HEK293T (cell line): Measurements from ENCODE around the gene NRDC.

Experiments
- CTCF ChIA-PET: fragments of 350-600 bp; formaldehyde crosslinking; extraction: SDS; loops from one replicate; lab custom pipeline; 2021; ENCODE audit warnings: antibody characterized with exemption, inconsistent platforms; lab: Yijun Ruan, JAX
- POLR2A ChIA-PET: fragments of 350-600 bp; formaldehyde crosslinking; extraction: SDS; loops from one replicate; lab custom pipeline; 2020; ENCODE audit warnings: antibody characterized with exemption, inconsistent platforms; lab: Yijun Ruan, JAX
- DNase-seq: peaks from one replicate; pipeline ENCODE4 v3.0.0; 2012; ENCODE audit warnings: mixed read lengths; ENCODE audit errors: extremely low spot score
- ARNT ChIP-seq: fragments of 450-650 bp; IDR thresholded peaks from 2 replicates; pipeline ENCODE4 v1.6.1; 2017; ENCODE audit warnings: mild to moderate bottlenecking
- BHLHE40 ChIP-seq: fragments of 450-650 bp; IDR thresholded peaks from 2 replicates; pipeline ENCODE4 v1.6.1; 2016; ENCODE audit warnings: mild to moderate bottlenecking, moderate library complexity, borderline replicate concordance
- CTBP1 ChIP-seq: fragments of 450-650 bp; IDR thresholded peaks from 2 replicates; pipeline ENCODE4 v1.6.1; 2016; ENCODE audit warnings: borderline replicate concordance
- ELF4 ChIP-seq: fragments of 450-650 bp; IDR thresholded peaks from 2 replicates; pipeline ENCODE4 v1.6.1; 2017; ENCODE audit warnings: antibody characterized with exemption
- FOXA1 ChIP-seq: fragments of 450-650 bp; IDR thresholded peaks from 2 replicates; pipeline ENCODE4 v1.6.1; 2016; ENCODE audit warnings: mild to moderate bottlenecking
- FOXK2 ChIP-seq: fragments of 450-650 bp; IDR thresholded peaks from 2 replicates; pipeline ENCODE4 v1.6.1; 2016; ENCODE audit warnings: mild to moderate bottlenecking
- FOXM1 ChIP-seq: fragments of 450-650 bp; IDR thresholded peaks from 2 replicates; pipeline ENCODE4 v1.6.1; 2017; ENCODE audit warnings: mild to moderate bottlenecking, borderline replicate concordance
- HDGF ChIP-seq: fragments of 450-650 bp; IDR thresholded peaks from 2 replicates; pipeline ENCODE4 v1.6.1; 2017; ENCODE audit warnings: antibody characterized with exemption, borderline replicate concordance
- L3MBTL2 ChIP-seq: fragments of 450-650 bp; conservative IDR thresholded peaks from 2 replicates; pipeline ENCODE4 v1.6.1; 2016; ENCODE audit warnings: mild to moderate bottlenecking
- LEF1 ChIP-seq: fragments of 450-650 bp; IDR thresholded peaks from 2 replicates; pipeline ENCODE4 v1.6.1; 2017; ENCODE audit warnings: mild to moderate bottlenecking, borderline replicate concordance
- NFRKB ChIP-seq: fragments of 450-650 bp; IDR thresholded peaks from 2 replicates; pipeline ENCODE4 v1.6.1; 2016; ENCODE audit warnings: mild to moderate bottlenecking, moderate library complexity
- SP1 ChIP-seq: fragments of 450-650 bp; IDR thresholded peaks from 2 replicates; pipeline ENCODE4 v1.6.1; 2017
- SUZ12 ChIP-seq: fragments of 450-650 bp; IDR thresholded peaks from 2 replicates; pipeline ENCODE4 v1.6.1; 2016; ENCODE audit warnings: mild to moderate bottlenecking
- TARDBP ChIP-seq: fragments of 450-650 bp; IDR thresholded peaks from 2 replicates; pipeline ENCODE4 v1.6.1; 2016
- ZNF384 ChIP-seq: fragments of 450-650 bp; IDR thresholded peaks from 2 replicates; pipeline ENCODE4 v1.6.1; 2016
- TF ChIP-seq, protein P1 (sequence below): fragments of 450-650 bp; IDR thresholded peaks from 2 replicates; pipeline ENCODE4 v1.6.1; 2016

The NRDC gene

DNA sequence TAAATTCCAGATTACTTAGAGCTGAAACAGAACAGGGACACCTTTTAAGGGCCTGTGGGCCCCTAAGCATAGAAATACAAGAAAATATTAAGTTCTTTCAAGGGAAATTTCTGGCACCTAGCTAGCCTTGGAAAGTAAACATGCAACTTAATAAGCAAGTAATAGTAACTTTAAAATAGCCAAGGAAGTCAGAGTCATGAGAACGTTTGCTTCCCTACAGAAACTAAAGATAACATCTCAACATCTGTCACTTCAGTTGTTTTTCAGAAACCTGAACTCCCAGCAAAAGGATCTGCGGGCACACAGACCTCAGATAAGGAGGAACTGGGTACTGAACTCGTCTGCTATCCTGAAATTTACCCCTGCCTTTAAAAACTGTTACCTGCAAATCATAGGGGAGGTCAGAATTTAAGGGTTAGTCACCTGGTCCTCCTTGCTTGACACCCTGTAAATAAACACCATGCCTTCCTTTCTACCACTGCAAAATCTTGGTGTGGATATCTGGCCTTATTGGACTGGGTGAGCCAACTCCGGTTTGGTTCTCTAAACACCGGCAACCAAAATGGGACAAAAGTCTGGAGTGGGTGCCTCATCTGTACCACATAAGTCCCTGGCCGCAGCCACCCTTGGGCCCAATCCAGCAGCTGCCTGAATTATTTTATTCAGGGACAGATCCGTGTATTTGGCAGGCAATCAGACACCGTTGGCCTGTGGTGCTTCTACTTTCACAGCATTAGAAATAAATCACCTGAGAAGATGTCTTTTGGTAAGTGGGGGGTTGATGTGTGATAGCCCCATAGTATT, 27.9 kb downstream of the NRDC start:
- TF ChIP-seq SP1 (no peak), HDGF (no peak), NFRKB (no peak), LEF1 (no peak), FOXM1 (no peak), ELF4 (no peak), FOXA1 (no peak), CTBP1 (no peak), ZNF384 (no peak), SUZ12 (no peak), BHLHE40 (no peak), FOXK2 (no peak), TARDBP (no peak), ARNT (no peak), L3MBTL2 (no peak)
- TF ChIP-seq, protein P1, sequence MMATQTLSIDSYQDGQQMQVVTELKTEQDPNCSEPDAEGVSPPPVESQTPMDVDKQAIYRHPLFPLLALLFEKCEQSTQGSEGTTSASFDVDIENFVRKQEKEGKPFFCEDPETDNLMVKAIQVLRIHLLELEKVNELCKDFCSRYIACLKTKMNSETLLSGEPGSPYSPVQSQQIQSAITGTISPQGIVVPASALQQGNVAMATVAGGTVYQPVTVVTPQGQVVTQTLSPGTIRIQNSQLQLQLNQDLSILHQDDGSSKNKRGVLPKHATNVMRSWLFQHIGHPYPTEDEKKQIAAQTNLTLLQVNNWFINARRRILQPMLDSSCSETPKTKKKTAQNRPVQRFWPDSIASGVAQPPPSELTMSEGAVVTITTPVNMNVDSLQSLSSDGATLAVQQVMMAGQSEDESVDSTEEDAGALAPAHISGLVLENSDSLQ = no peak
- no peak for DNase-seq
- ChIA-PET CTCF (no interaction called here), POLR2A (no interaction called here)

DNA sequence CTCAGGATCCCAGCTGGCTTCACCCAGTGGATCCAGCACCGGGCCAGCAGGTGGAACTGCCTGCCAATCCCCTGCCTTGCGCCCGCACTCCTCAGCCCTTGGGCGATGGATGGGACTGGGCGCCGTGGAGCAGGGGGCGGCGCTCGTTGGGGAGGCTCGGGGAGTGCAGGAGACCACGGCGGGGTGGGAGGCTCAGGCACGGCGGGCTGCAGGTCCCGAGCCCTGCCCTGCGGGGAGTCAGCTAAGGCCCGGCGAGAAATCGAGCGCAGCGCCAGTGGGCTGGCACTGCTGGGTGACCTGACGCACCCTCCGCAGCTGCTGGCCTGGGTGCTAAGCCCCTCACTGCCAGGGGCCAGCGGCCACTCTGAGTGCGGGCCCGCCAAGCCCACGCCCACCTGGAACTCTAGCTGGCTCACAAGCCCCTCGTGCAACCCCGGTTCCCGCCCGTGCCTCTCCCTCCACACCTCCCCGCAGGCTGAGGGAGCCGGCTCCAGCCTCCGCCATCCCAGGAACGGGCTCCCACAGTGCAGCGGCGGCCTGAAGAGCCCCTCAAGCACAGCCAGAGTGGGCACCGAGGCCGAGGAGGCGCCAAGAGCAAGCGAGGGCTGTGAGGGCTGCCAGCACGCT, 31.1 kb downstream of the NRDC start:
- CTCF ChIA-PET = no interaction called here

DNA sequence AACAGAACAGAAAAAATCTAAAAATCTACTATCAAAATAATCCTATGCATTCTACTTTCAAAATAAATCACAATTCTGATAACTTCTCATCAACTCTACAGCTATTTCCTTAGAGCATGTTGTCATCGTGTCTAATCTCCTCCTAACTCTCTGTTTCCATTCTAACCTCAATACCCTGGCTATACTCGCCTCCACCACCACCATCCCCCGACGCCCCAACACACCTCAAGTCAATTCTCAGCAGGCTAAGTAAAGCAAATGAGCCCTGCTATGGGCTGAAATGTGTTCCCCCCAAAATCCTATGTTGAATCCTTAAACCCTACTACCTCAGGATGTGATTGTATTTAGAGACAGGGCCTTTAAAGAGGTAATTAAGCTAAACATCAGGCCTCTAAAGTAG, 34.6 kb downstream of the NRDC start:
- DNase-seq = no peak
- TF ChIP-seq LEF1 = no peak
- no peak for TF ChIP-seq CTBP1
- TF ChIP-seq FOXA1 = no peak
- TF ChIP-seq L3MBTL2 = no peak
- TF ChIP-seq ELF4 = no peak
- TF ChIP-seq ARNT = no peak
- TF ChIP-seq FOXK2 = no peak
- no peak for TF ChIP-seq NFRKB
- TF ChIP-seq, protein P1 = no peak
- no peak for TF ChIP-seq SUZ12
- TF ChIP-seq HDGF = no peak
- TF ChIP-seq BHLHE40 = no peak
- no peak for TF ChIP-seq ZNF384
- no peak for TF ChIP-seq FOXM1
- no peak for TF ChIP-seq TARDBP
- no peak for TF ChIP-seq SP1
- POLR2A ChIA-PET = no interaction called here
- CTCF ChIA-PET = no interaction called here

More for the DNA sequence above, 31.1 kb downstream of the NRDC start:
- DNase-seq = no peak
- POLR2A ChIA-PET = no interaction called here
- no peak for TF ChIP-seq CTBP1
- no peak for TF ChIP-seq SP1

DNA sequence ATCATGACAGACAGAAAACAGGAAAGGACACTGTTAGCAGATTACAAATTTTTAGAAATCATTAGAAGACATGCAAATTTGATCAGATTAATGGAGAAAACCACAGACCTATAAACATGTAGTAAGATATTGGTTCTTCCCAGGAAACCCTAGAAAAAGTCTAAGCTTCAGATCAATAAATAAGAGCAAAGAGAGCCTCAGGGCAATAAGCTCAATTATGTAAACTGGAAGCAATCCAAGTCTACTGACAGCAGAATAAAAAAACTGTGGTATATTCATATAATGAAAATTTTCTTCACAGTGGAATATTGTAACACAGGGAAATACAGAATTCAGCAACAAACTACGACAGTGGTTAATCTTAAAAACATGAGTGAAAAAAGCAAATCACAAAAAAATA, 36.3 kb downstream of the NRDC start:
- POLR2A ChIA-PET = no interaction called here
- CTCF ChIA-PET = no interaction called here

DNA sequence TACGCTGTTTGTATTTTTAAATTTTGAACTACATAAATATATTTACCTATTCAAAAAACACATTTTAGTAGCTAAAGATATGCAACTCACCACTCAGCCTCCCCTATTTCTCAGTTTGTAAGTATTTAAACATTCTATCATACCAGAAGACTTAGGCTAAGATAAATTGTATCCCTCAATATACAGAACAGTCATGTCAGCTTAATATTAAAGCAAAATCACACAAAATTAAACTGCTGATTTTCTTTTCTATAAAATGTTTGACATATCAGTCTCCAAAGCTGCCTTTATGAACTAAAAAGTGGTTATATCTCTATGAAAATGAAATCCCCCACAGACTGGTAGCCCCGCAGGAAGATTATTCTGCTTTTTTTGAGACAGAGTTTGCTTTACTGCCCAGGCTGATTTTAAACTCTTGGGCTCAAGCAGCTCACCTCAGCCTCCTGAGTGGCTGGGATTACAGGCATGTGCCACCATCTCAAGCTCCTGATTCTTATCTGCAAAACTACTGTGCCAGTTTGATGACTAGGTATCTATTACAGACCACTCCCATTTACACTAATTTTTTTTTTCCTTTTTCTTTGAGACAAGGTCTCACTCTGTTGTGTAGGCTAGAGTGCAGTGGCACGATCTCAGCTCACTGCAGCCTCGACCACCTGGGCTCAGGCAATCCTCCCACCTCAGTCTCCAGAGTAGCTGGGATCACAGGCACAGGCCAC, 37.6 kb downstream of the NRDC start:
- CTCF ChIA-PET = interaction anchor here (0.6 kb wide), 1 partner anchor 592 kb away, joined by 3 read pairs; no protein-coding TSS in a partner anchor
- POLR2A ChIA-PET = no interaction called here
- DNase-seq = no peak
- TF ChIP-seq TARDBP (no peak), NFRKB (no peak), BHLHE40 (no peak), HDGF (no peak), ZNF384 (no peak), LEF1 (no peak), SP1 (no peak), L3MBTL2 (no peak), FOXM1 (no peak), ARNT (no peak), SUZ12 (no peak), ELF4 (no peak), FOXK2 (no peak)
- TF ChIP-seq, protein P1 = no peak

More for the DNA sequence above, 36.3 kb downstream of the NRDC start:
- no peak for DNase-seq
- no peak for TF ChIP-seq FOXM1
- no peak for TF ChIP-seq TARDBP
- no peak for TF ChIP-seq FOXA1
- no peak for TF ChIP-seq ARNT
- no peak for TF ChIP-seq SUZ12
- TF ChIP-seq ZNF384 = no peak
- TF ChIP-seq BHLHE40 = no peak
- no peak for TF ChIP-seq SP1
- TF ChIP-seq LEF1 = no peak
- no peak for TF ChIP-seq ELF4
- no peak for TF ChIP-seq NFRKB
- TF ChIP-seq HDGF = no peak
- TF ChIP-seq CTBP1 = no peak
- TF ChIP-seq, protein P1 = no peak
- no peak for TF ChIP-seq FOXK2
- TF ChIP-seq L3MBTL2 = no peak
